Panc1 (cell line): ENCODE measurements around the gene DHRS13. TPM values are rescaled to one million over a fixed set of nuclear protein-coding genes. Genes with fewer than 3 reads are reported as not detected.

ENCODE experiments used
- ATAC-seq: fragments of 200-7000 bp; cut with Tn5 transposase; 2 replicates; pipeline ENCODE4 v1.9.1; 2020; ENCODE audit warnings: mild to moderate bottlenecking, moderate library complexity
- BruUV-seq: library from RNA; stranded (reverse); fragments of 400-500 nt; replicated peaks from 2 replicates; lab custom pipeline; 2021; lab: Mats Ljungman, UMichigan
- CTCF ChIA-PET: fragments of 300-600 bp; sonication (Branson Sonifier 250); formaldehyde crosslinking; loops from one replicate; lab custom pipeline; 2022; ENCODE audit warnings: antibody characterized with exemption; lab: Charles Lee
- POLR2A ChIA-PET: fragments of 300-600 bp; sonication (Branson Sonifier 250); formaldehyde crosslinking; loops from one replicate; lab custom pipeline; 2022; ENCODE audit warnings: antibody characterized with exemption; lab: Charles Lee
- DNase-seq: peaks from one replicate; pipeline ENCODE4 v3.0.0-alpha.2; 2010; ENCODE audit warnings: low read depth, low spot score
- H3K27ac ChIP-seq: 2 replicates; pipeline ENCODE4 v1.5.1; 2011; ENCODE audit warnings: mild to moderate bottlenecking, low read length, inconsistent platforms
- H3K27me3 ChIP-seq: fragments of 200-500 bp; sonication (Bioruptor generic); 2 replicates; pipeline ENCODE4 v1.6.0; 2014; ENCODE audit warnings: low read length, inconsistent platforms; ENCODE audit not compliant: control insufficient read depth, insufficient read depth
- H3K36me3 ChIP-seq: fragments of 200-500 bp; sonication (Bioruptor generic); 2 replicates; pipeline ENCODE4 v1.5.1; 2014; ENCODE audit warnings: inconsistent platforms, mild to moderate bottlenecking, low read length, moderate library complexity; ENCODE audit not compliant: control insufficient read depth, insufficient read depth
- H3K4me1 ChIP-seq: 2 replicates; pipeline ENCODE4 v1.5.1; 2011; ENCODE audit warnings: inconsistent platforms, mild to moderate bottlenecking, low read length, moderate library complexity; ENCODE audit not compliant: control insufficient read depth, insufficient read depth
- H3K4me3 ChIP-seq, 2 experiments: 2 replicates each; pipeline ENCODE4 v1.5.1; 2011 to 2012; ENCODE audit warnings: low read depth in 2 of 2, low read length in 2 of 2, mild to moderate bottlenecking in 2 of 2, inconsistent platforms in 1 of 2, moderate library complexity in 1 of 2
- H3K9me3 ChIP-seq: fragments of 200-500 bp; sonication (Bioruptor generic); 2 replicates; pipeline ENCODE4 v1.5.1; 2014; ENCODE audit warnings: low read depth, mild to moderate bottlenecking, inconsistent platforms, low read length, moderate library complexity; ENCODE audit not compliant: control insufficient read depth, insufficient read depth
- POLR2AphosphoS5 ChIP-seq: IDR thresholded peaks from 2 replicates; pipeline ENCODE4 v1.6.1; 2012; ENCODE audit warnings: mild to moderate bottlenecking, low read depth, low read length, moderate library complexity
- SIN3A ChIP-seq: IDR thresholded peaks from 2 replicates; pipeline ENCODE4 v1.6.1; 2012; ENCODE audit warnings: low read depth, mild to moderate bottlenecking, low read length, moderate library complexity, borderline replicate concordance; ENCODE audit not compliant: insufficient read depth
- TCF7L2 ChIP-seq: IDR thresholded peaks from 2 replicates; pipeline ENCODE4 v1.6.1; 2011; ENCODE audit warnings: mild to moderate bottlenecking, low read depth, low read length, inconsistent platforms
- in situ Hi-C: cut with HindIII; loops from 2 replicates; pipeline ENCODE4 v1.10.0; 2016; ENCODE audit warnings: low sequenced_read_pairs, low pct_unique_long_range_greater_than_20kb
- intact Hi-C: fragments of 100-400 bp; cut with micrococcal nuclease; formaldehyde crosslinking; loops from one replicate; pipeline ENCODE4 v1.10.0; 2022; ENCODE audit not compliant: unreplicated experiment
- total RNA-seq: library from RNA; stranded (reverse); gene quantifications from one replicate; pipeline ENCODE4 v1.2.1, GENCODE V29; 2021; ENCODE audit not compliant: unreplicated experiment
- TF ChIP-seq, protein P1 (sequence below): fragments of 450-650 bp; IDR thresholded peaks from 2 replicates; pipeline ENCODE4 v1.5.1; 2017; ENCODE audit warnings: mild to moderate bottlenecking
- TF ChIP-seq, protein P2 (sequence below), 2 experiments: IDR thresholded peaks; 2 replicates each; pipeline ENCODE4 v1.6.1; 2011 to 2012; ENCODE audit warnings: low read depth in 2 of 2, control low read depth in 1 of 2, low read length in 1 of 2, mild to moderate bottlenecking in 1 of 2, moderate library complexity in 1 of 2; ENCODE audit not compliant: insufficient read depth in 1 of 2

The DHRS13 gene
- total RNA-seq, 1 experiment from 2014 or later, result 5.2 TPM

DNA sequence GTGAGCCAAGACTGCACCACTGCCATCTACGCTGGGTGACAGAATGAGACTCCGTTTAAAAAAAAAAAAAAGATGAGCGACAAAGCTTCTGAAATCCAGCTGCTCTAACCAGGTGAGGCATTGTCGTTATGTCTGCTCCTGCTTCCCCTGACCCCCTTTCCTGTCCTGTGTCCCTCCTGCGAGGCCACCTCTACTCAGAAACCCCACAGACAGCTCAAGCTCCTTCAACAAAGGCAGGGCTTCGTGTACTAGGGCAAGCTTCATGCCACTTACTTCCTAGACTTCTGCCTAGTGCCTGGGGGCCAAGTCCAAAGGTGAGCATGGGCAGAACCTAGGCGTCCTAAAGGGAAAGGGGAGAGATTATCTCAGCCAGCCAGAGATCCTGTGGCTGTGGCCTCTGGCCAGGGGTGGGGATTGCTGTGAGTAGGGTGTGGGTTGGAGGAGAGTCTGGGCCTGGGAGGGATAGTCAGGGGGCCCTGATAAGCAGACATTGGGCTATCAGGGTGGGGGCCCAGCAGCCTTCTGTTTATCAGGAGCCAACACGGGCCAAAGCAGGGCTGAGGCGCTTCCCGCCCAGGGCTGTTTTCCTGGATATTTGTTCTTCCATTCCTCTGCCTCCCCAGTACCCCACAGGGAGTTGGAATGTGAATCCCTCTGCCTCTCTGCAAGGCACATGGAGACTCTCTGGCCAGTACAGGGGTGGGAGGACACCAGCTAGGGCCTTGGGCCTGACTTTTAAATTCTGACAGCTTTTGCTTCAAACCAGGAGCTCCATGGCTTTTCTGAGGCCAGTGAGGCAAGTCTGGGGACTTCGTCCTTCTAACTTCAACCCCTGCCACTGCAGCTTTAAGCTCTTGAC, 37.7 kb downstream of the DHRS13 start:
- Histone ChIP-seq H3K4me3 (no peak overlapping the region), H3K27ac (no peak overlapping the region), H3K4me1 (no peaks in the 10 kb centered on the region), H3K36me3 (no peaks in the 10 kb centered on the region), H3K9me3 (no peaks in the 10 kb centered on the region), H3K27me3 (no peaks in the 10 kb centered on the region)
- intact Hi-C loops, result no loop called here
- ATAC-seq (no peak), DNase-seq (no peak)
- BruUV-seq, result no TSS peak
- CTCF ChIA-PET, result no interaction called here
- TF ChIP-seq, protein P1, sequence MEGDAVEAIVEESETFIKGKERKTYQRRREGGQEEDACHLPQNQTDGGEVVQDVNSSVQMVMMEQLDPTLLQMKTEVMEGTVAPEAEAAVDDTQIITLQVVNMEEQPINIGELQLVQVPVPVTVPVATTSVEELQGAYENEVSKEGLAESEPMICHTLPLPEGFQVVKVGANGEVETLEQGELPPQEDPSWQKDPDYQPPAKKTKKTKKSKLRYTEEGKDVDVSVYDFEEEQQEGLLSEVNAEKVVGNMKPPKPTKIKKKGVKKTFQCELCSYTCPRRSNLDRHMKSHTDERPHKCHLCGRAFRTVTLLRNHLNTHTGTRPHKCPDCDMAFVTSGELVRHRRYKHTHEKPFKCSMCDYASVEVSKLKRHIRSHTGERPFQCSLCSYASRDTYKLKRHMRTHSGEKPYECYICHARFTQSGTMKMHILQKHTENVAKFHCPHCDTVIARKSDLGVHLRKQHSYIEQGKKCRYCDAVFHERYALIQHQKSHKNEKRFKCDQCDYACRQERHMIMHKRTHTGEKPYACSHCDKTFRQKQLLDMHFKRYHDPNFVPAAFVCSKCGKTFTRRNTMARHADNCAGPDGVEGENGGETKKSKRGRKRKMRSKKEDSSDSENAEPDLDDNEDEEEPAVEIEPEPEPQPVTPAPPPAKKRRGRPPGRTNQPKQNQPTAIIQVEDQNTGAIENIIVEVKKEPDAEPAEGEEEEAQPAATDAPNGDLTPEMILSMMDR, result no peak
- TF ChIP-seq TCF7L2 (no peak), POLR2AphosphoS5 (no peak), SIN3A (no peak)
- TF ChIP-seq, protein P2, sequence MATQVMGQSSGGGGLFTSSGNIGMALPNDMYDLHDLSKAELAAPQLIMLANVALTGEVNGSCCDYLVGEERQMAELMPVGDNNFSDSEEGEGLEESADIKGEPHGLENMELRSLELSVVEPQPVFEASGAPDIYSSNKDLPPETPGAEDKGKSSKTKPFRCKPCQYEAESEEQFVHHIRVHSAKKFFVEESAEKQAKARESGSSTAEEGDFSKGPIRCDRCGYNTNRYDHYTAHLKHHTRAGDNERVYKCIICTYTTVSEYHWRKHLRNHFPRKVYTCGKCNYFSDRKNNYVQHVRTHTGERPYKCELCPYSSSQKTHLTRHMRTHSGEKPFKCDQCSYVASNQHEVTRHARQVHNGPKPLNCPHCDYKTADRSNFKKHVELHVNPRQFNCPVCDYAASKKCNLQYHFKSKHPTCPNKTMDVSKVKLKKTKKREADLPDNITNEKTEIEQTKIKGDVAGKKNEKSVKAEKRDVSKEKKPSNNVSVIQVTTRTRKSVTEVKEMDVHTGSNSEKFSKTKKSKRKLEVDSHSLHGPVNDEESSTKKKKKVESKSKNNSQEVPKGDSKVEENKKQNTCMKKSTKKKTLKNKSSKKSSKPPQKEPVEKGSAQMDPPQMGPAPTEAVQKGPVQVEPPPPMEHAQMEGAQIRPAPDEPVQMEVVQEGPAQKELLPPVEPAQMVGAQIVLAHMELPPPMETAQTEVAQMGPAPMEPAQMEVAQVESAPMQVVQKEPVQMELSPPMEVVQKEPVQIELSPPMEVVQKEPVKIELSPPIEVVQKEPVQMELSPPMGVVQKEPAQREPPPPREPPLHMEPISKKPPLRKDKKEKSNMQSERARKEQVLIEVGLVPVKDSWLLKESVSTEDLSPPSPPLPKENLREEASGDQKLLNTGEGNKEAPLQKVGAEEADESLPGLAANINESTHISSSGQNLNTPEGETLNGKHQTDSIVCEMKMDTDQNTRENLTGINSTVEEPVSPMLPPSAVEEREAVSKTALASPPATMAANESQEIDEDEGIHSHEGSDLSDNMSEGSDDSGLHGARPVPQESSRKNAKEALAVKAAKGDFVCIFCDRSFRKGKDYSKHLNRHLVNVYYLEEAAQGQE (IDR thresholded peaks at IDR 0.05; ENCODE audit: insufficient read depth in 1 of 2, low read depth in 2 of 2, low read length in 1 of 2), result no peak
- in situ Hi-C loops, result no loop called here
- POLR2A ChIA-PET, result no interaction called here

DNA sequence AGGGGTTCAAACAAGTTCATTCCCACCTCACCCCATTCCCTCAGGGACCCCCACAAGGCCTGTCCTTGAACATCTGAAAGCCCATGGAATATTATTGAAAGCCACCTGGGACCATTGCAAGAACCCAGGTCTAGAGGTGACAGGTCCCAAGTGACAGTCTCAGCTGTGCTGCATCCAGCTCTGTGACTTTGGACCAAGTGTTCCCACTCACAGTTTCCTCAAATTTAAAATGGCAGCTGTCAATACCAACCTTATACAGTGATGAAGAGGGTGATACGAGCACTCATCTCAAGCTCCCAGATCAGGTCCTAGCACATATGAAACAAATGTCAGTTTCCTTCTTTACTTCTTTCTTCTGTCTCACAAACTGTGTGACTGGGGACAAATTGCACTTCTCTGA, 38.9 kb downstream of the DHRS13 start:
- no peaks in the 10 kb centered on the region for H3K36me3 ChIP-seq

More for the DNA sequence above, 38.9 kb downstream of the DHRS13 start:
- no TSS peak for BruUV-seq
- Histone ChIP-seq H3K9me3 (no peaks in the 10 kb centered on the region), H3K4me3 (no peak overlapping the region), H3K27me3 (no peaks in the 10 kb centered on the region), H3K27ac (no peak overlapping the region), H3K4me1 (no peaks in the 10 kb centered on the region)
- no peak for DNase-seq
- CTCF ChIA-PET, result no interaction called here
- intact Hi-C loops (no loop called here), in situ Hi-C loops (no loop called here)
- POLR2A ChIA-PET, result no interaction called here
- TF ChIP-seq, protein P2 (IDR thresholded peaks at IDR 0.05; ENCODE audit: insufficient read depth in 1 of 2, low read depth in 2 of 2, low read length in 1 of 2), result no peak
- TF ChIP-seq, protein P1, result no peak
- TF ChIP-seq POLR2AphosphoS5 (no peak), SIN3A (no peak), TCF7L2 (no peak)
- ATAC-seq, result no peak
